Aortic smooth muscle cell (primary cell): ENCODE measurements around the gene RD3L. TPM values are rescaled to one million over a fixed set of nuclear protein-coding genes. Genes with fewer than 3 reads are reported as not detected.

Experiments
- total RNA-seq: library from RNA; depleted of rRNA; stranded (reverse); fragments of >200 nt; gene quantifications from 2 replicates; pipeline ENCODE4 v1.2.3, GENCODE V29; 2014

Gene RD3L
- total RNA-seq = not detected in 2 replicates

GRCh38 chr14:103941973-103942736 is at the start of gene RD3L:
TSS of gene RD3L (minus strand) at chr14:103942529. CDS start at chr14:103941695, 834 bp downstream.

DNA sequence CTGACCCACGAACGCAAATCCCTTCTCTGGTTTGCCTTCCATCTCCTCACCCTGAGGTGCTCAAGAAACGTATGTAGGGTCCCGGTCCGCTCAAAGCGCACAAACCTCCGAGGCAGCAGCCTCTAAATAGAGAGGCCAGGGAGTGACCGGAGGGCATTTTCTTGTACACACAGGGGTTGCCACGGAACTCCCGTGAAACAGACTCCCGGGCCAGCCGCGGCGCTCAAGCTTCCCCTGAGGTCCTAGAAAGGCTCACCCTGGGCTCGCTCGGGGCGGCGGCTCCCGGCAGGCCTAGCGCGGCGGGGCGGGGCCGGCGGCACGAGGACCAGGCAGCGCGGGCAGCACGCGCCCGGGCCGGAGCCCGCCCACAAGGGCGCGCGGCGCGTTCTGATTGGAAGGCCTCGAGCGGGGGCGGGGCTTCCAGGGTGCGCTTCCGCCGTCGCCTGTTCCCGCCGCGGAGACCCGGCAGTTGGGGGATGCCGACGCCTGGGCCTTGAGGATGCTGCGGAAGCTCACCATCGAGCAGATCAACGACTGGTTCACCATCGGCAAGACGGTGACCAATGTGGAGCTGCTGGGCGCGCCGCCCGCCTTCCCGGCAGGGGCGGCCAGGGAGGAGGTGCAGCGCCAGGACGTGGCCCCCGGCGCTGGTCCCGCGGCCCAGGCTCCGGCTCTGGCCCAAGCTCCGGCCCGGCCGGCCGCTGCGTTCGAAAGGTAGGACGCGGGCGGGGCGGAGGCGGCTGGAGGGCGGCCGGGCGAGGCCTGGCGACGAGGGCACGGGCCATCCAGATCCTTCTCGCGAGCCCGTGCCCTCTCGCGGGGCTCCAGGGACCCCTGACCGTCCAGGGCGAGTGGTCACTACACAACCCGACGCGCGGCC is 14.1 kb downstream of the RD3L start, which contains the start of gene TDRD9:
TDRD9 (plus strand) TSS at position 446 of the 880 bp plus-strand sequence; CDS start at position 500, 54 bp downstream.

Other genes with a start within 250 kb of the RD3L start
- gene XRCC3, start 227.1 kb downstream of the RD3L start, total RNA-seq = 6.0 and 12.4 TPM in 2 replicates
- gene ZFYVE21, start 226.7 kb downstream of the RD3L start, total RNA-seq = 60.4 and 61.0 TPM in 2 replicates
- 1.8 and 3.6 TPM in 2 replicates for gene PPP1R13B, start 95.0 kb downstream of the RD3L start, total RNA-seq
- gene TDRD9, start 14.1 kb downstream of the RD3L start, total RNA-seq = 0.26 and 1.6 TPM in 2 replicates
- gene ASPG, start 143.2 kb upstream of the RD3L start, total RNA-seq = not detected in 2 replicates
- 0.06 and 0.40 TPM in 2 replicates for gene KIF26A, start 196.1 kb upstream of the RD3L start, total RNA-seq